K562 (cell line): ENCODE data around the gene LAMTOR5. TPM values are rescaled to one million over a fixed set of nuclear protein-coding genes. Genes with fewer than 3 reads are reported as not detected.
A peak's percentile ranks its signal among the peaks of the same experiment; 100 is the strongest.

Experiments used
- ATF4 ChIP-seq: fragments of 450-650 bp; formaldehyde crosslinking; IDR thresholded peaks from 2 replicates; pipeline ENCODE4 v1.4.0; 2022; ENCODE audit warnings: mild to moderate bottlenecking, moderate library complexity
- ATF6 ChIP-seq: sonication (generic); formaldehyde crosslinking; IDR thresholded peaks from 2 replicates; pipeline ENCODE4 v1.4.0; 2020; ENCODE audit warnings: mild to moderate bottlenecking, missing genetic modification reagents
- BRD9 ChIP-seq: fragments of 450-650 bp; IDR thresholded peaks from 2 replicates; pipeline ENCODE4 v1.6.1; 2018; ENCODE audit warnings: low read depth; ENCODE audit not compliant: partially characterized antibody
- CBFB ChIP-seq: sonication (generic); formaldehyde crosslinking; IDR thresholded peaks from 2 replicates; pipeline ENCODE4 v1.4.0; 2020; ENCODE audit warnings: mild to moderate bottlenecking, missing genetic modification reagents
- CEBPG ChIP-seq, 3 experiments: fragments of 200-800 bp in 1 of 3; sonication (Bioruptor generic) in 1 of 3; sonication (generic) in 1 of 3; formaldehyde crosslinking in 1 of 3; IDR thresholded peaks in 2 of 3; conservative IDR thresholded peaks in 1 of 3; 2 replicates each; pipeline versions ENCODE4 v1.6.1 to v1.8.0; 2016 to 2022; ENCODE audit warnings: missing compliant biosample characterization in 2 of 3, missing genetic modification characterization in 2 of 3, mild to moderate bottlenecking in 1 of 3, missing genetic modification reagents in 1 of 3
- DMBX1 ChIP-seq: fragments of 250-450 bp; sonication (Bioruptor Pico); IDR thresholded peaks from 2 replicates; pipeline ENCODE4 v1.8.0; 2022; ENCODE audit warnings: inconsistent platforms, mild to moderate bottlenecking, moderate library complexity, borderline replicate concordance
- FOXJ3 ChIP-seq: sonication (generic); formaldehyde crosslinking; IDR thresholded peaks from 2 replicates; pipeline ENCODE4 v1.4.0; 2020; ENCODE audit warnings: mild to moderate bottlenecking, missing genetic modification reagents
- GTF2E2 ChIP-seq: fragments of 200-800 bp; sonication (Bioruptor generic); IDR thresholded peaks from 2 replicates; pipeline ENCODE4 v1.6.1; 2016; ENCODE audit warnings: missing genetic modification characterization, missing compliant biosample characterization
- HNRNPK ChIP-seq: fragments of 200-400 bp; formaldehyde crosslinking; IDR thresholded peaks from one replicate; pipeline ENCODE4 v1.6.1; 2018; ENCODE audit warnings: mild to moderate bottlenecking, low read depth, low read length; ENCODE audit not compliant: poor library complexity, severe bottlenecking
- KLF13 ChIP-seq: fragments of 450-650 bp; IDR thresholded peaks from 2 replicates; pipeline ENCODE4 v1.6.1; 2016; ENCODE audit warnings: missing genetic modification characterization, low read depth, mild to moderate bottlenecking, missing compliant biosample characterization, moderate library complexity, borderline replicate concordance
- NFIC ChIP-seq: fragments of 450-650 bp; IDR thresholded peaks from 2 replicates; pipeline ENCODE4 v1.6.1; 2017; ENCODE audit warnings: mild to moderate bottlenecking, inconsistent platforms
- RNF2 ChIP-seq: sonication (generic); IDR thresholded peaks from 2 replicates; pipeline ENCODE4 v1.6.1; 2016
- SMAD2 ChIP-seq: fragments of 150-350 bp; IDR thresholded peaks from 2 replicates; pipeline ENCODE4 v1.6.1; 2014; ENCODE audit warnings: low read depth, mild to moderate bottlenecking, low read length
- TSHZ1 ChIP-seq: fragments of 250-450 bp; sonication (Bioruptor Pico); IDR thresholded peaks from 2 replicates; pipeline ENCODE4 v1.4.0; 2020; ENCODE audit warnings: mild to moderate bottlenecking, moderate library complexity
- U2AF1 ChIP-seq: fragments of 200-400 bp; formaldehyde crosslinking; optimal IDR thresholded peaks from 2 replicates; pipeline ENCODE3; 2017; ENCODE audit warnings: mild to moderate bottlenecking, low read depth, low read length, moderate library complexity
- ZBTB33 ChIP-seq: sonication (generic); formaldehyde crosslinking; IDR thresholded peaks from 2 replicates; pipeline ENCODE4 v1.8.1; 2023; ENCODE audit warnings: mild to moderate bottlenecking, missing genetic modification reagents
- ZKSCAN3 ChIP-seq: fragments of 250-450 bp; sonication (Bioruptor Pico); IDR thresholded peaks from 2 replicates; pipeline ENCODE4 v1.4.0; 2020
- ZNF766 ChIP-seq: fragments of 200-800 bp; sonication (Bioruptor generic); conservative IDR thresholded peaks from 2 replicates; pipeline ENCODE4 v1.6.1; 2016; ENCODE audit warnings: missing genetic modification characterization, missing compliant biosample characterization
- polyA plus RNA-seq, 8 experiments: library from polyadenylated mRNA; depleted of rRNA in 4 of 8; stranded (reverse) in 5 of 8; unstranded in 3 of 8; fragments of >200 nt; fragmentation: Nextera tagmentation in 2 of 8; fragmentation: Illumina TruSeq in 1 of 8; extraction: Ambion mirVana in 2 of 8; extraction: Trizol in 1 of 8; gene quantifications; 2 replicates each; pipeline versions ENCODE4 v1.2.1 to v1.2.3, GENCODE V29; 2011 to 2014; ENCODE audit warnings: inconsistent platforms in 1 of 8, missing spikeins in 1 of 8
- total RNA-seq, 7 experiments: library from RNA; depleted of rRNA in 6 of 7; stranded (reverse); fragments of >200 nt in 6 of 7; fragmentation: Illumina TruSeq in 2 of 7; extraction: Trizol in 2 of 7; gene quantifications; 2 replicates each; pipeline versions ENCODE4 v1.2.1 to v1.2.3, GENCODE V29; 2011 to 2021; ENCODE audit warnings: low replicate concordance in 1 of 7

Gene LAMTOR5
- total and polyA plus RNA-seq, 9 of the 15 experiments (the other 6 are each of a cell fraction or from before 2014, with no cell fraction given): 118 to 712 (median 241) TPM

GRCh38 chr1:110407260-110408210, at the start of gene LAMTOR5 (continued):
- no peak for TF ChIP-seq HNRNPK
- TF ChIP-seq CEBPG (CRISPR knock-in tag; IDR thresholded peaks at IDR 0.05): 0 out of 2 replicates have a peak, but pooled peaks have one; percentile 47
- no peak for TF ChIP-seq CEBPG (tag; conservative IDR thresholded peaks at IDR 0.05 in 1 of 2, IDR thresholded peaks at IDR 0.05 in 1 of 2)
- peak; percentile 56; the same call in 1 of the 2 replicates for TF ChIP-seq ATF6 (CRISPR knock-in tag)
- TF ChIP-seq U2AF1: no peak
- TF ChIP-seq BRD9: peak; percentile 67
- peak; percentile 25; the same call in 1 of the 2 replicates for TF ChIP-seq DMBX1 (CRISPR knock-in tag)
- TF ChIP-seq ZBTB33 (CRISPR knock-in tag): peak; percentile 80
- TF ChIP-seq ATF4: no peak
- TF ChIP-seq KLF13 (tag): peak; percentile 73; the same call in 1 of the 2 replicates
- no peak for TF ChIP-seq CBFB (CRISPR knock-in tag)
- no peak for TF ChIP-seq TSHZ1 (CRISPR knock-in tag)
- no peak for TF ChIP-seq ZKSCAN3 (CRISPR knock-in tag)
- no peak; the same call in 1 of the 2 replicates for TF ChIP-seq ZNF766
- peak; percentile 94 for TF ChIP-seq RNF2
- peak; percentile 95 for TF ChIP-seq GTF2E2 (tag)
- peak; percentile 64 for TF ChIP-seq NFIC
- no peak for TF ChIP-seq FOXJ3 (CRISPR knock-in tag)
- no peak for TF ChIP-seq SMAD2
